HUES6 (cell line): ENCODE results near the gene PPP2R2B.

Experiments
- H3K27ac ChIP-seq: 2 replicates; pipeline ENCODE4 v1.7.0; 2013; ENCODE audit warnings: low read depth, mild to moderate bottlenecking, low read length, inconsistent platforms
- H3K27me3 ChIP-seq: 2 replicates; pipeline ENCODE4 v1.6.1; 2013; ENCODE audit warnings: low read length; ENCODE audit not compliant: control insufficient read depth, insufficient read depth
- H3K36me3 ChIP-seq: 2 replicates; pipeline ENCODE4 v1.6.1; 2013; ENCODE audit warnings: low read length; ENCODE audit not compliant: control insufficient read depth, insufficient read depth
- H3K4me1 ChIP-seq: 2 replicates; pipeline ENCODE4 v1.6.1; 2013; ENCODE audit warnings: low read length; ENCODE audit not compliant: control insufficient read depth, insufficient read depth
- H3K4me3 ChIP-seq: 2 replicates; pipeline ENCODE4 v1.5.1; 2013; ENCODE audit warnings: low read depth, low read length
- H3K9ac ChIP-seq: one replicate; pipeline ENCODE4 v1.6.1; 2013; ENCODE audit warnings: mild to moderate bottlenecking, low read length
- H3K9me3 ChIP-seq: 2 replicates; pipeline ENCODE4 v1.6.1; 2013; ENCODE audit warnings: low read depth, low read length; ENCODE audit not compliant: control insufficient read depth, insufficient read depth

The PPP2R2B gene

GRCh38 chr5:146878476-146879172, at the start of gene PPP2R2B:
Gene PPP2R2B, minus strand, starts transcription at chr5:146878757.
- no peaks in the 10 kb centered on the region for H3K9me3 ChIP-seq
- no peaks in the 10 kb centered on the region for H3K36me3 ChIP-seq
- peaks cover 31% of the 10 kb centered on the region for H3K4me1 ChIP-seq
- no peak within 1 kb of the TSS for H3K27ac ChIP-seq
- peak within 1 kb of the TSS; percentile 59 for H3K9ac ChIP-seq
- H3K27me3 ChIP-seq, result peaks cover 53% of the 10 kb centered on the region
- H3K4me3 ChIP-seq, result peak within 1 kb of the TSS; percentile 76

- Histone ChIP-seq H3K27ac (no peak overlapping the region), H3K4me1 (peaks cover 7% of the 10 kb centered on the region), H3K4me3 (no peak overlapping the region), H3K36me3 (no peaks in the 10 kb centered on the region), H3K9ac (no peak overlapping the region), H3K9me3 (no peaks in the 10 kb centered on the region), H3K27me3 (no peaks in the 10 kb centered on the region)
Measured at GRCh38 chr5:146924132-146924531, 45.6 kb upstream of the PPP2R2B start.

GRCh38 chr5:146921225-146921624, 42.7 kb upstream of the PPP2R2B start:
- no peak overlapping the region for H3K4me3 ChIP-seq
- no peaks in the 10 kb centered on the region for H3K9me3 ChIP-seq
- no peaks in the 10 kb centered on the region for H3K27me3 ChIP-seq
- no peaks in the 10 kb centered on the region for H3K36me3 ChIP-seq
- H3K4me1 ChIP-seq, result peaks cover 17% of the 10 kb centered on the region
- no peak overlapping the region for H3K27ac ChIP-seq
- no peak overlapping the region for H3K9ac ChIP-seq

GRCh38 chr5:146920351-146920881, 41.9 kb upstream of the PPP2R2B start:
- peaks cover 17% of the 10 kb centered on the region for H3K4me1 ChIP-seq
- no peaks in the 10 kb centered on the region for H3K9me3 ChIP-seq
- no peak overlapping the region for H3K27ac ChIP-seq
- H3K4me3 ChIP-seq, result no peak overlapping the region
- no peaks in the 10 kb centered on the region for H3K36me3 ChIP-seq
- no peaks in the 10 kb centered on the region for H3K27me3 ChIP-seq
- H3K9ac ChIP-seq, result no peak overlapping the region

GRCh38 chr5:146919304-146919703, 40.7 kb upstream of the PPP2R2B start:
- no peaks in the 10 kb centered on the region for H3K27me3 ChIP-seq
- no peaks in the 10 kb centered on the region for H3K36me3 ChIP-seq
- no peaks in the 10 kb centered on the region for H3K9me3 ChIP-seq
- H3K9ac ChIP-seq, result no peak overlapping the region
- H3K4me3 ChIP-seq, result no peak overlapping the region
- no peak overlapping the region; the same call in 1 of the 2 replicates for H3K27ac ChIP-seq
- peaks cover 17% of the 10 kb centered on the region for H3K4me1 ChIP-seq

GRCh38 chr5:146917931-146918330, 39.4 kb upstream of the PPP2R2B start:
- H3K9ac ChIP-seq, result no peak overlapping the region
- no peak overlapping the region for H3K4me3 ChIP-seq
- no peak overlapping the region for H3K27ac ChIP-seq
- no peaks in the 10 kb centered on the region for H3K27me3 ChIP-seq
- H3K4me1 ChIP-seq, result peaks cover 17% of the 10 kb centered on the region
- no peaks in the 10 kb centered on the region for H3K36me3 ChIP-seq
- no peaks in the 10 kb centered on the region for H3K9me3 ChIP-seq

- Histone ChIP-seq H3K4me3 (no peak overlapping the region), H3K36me3 (no peaks in the 10 kb centered on the region), H3K27me3 (no peaks in the 10 kb centered on the region), H3K9ac (no peak overlapping the region), H3K4me1 (no peaks in the 10 kb centered on the region), H3K27ac (no peak overlapping the region), H3K9me3 (no peaks in the 10 kb centered on the region)
Measured at GRCh38 chr5:146912874-146913273, 34.3 kb upstream of the PPP2R2B start.

- Histone ChIP-seq H3K27ac (no peak overlapping the region), H3K9ac (no peak overlapping the region), H3K36me3 (no peaks in the 10 kb centered on the region), H3K27me3 (no peaks in the 10 kb centered on the region), H3K4me3 (no peak overlapping the region), H3K4me1 (no peaks in the 10 kb centered on the region), H3K9me3 (no peaks in the 10 kb centered on the region)
Measured at GRCh38 chr5:146910239-146910638, 31.7 kb upstream of the PPP2R2B start.

GRCh38 chr5:146909255-146910068, 30.9 kb upstream of the PPP2R2B start:
- no peak overlapping the region for H3K4me3 ChIP-seq
- H3K27ac ChIP-seq, result no peak overlapping the region
- H3K27me3 ChIP-seq, result no peaks in the 10 kb centered on the region
- H3K4me1 ChIP-seq, result no peaks in the 10 kb centered on the region
- H3K9ac ChIP-seq, result no peak overlapping the region
- no peaks in the 10 kb centered on the region for H3K36me3 ChIP-seq
- no peaks in the 10 kb centered on the region for H3K9me3 ChIP-seq

- Histone ChIP-seq H3K27ac (no peak overlapping the region), H3K9me3 (no peaks in the 10 kb centered on the region), H3K36me3 (no peaks in the 10 kb centered on the region), H3K9ac (no peak overlapping the region), H3K4me3 (no peak overlapping the region), H3K27me3 (no peaks in the 10 kb centered on the region), H3K4me1 (no peaks in the 10 kb centered on the region)
Measured at GRCh38 chr5:146906803-146907202, 28.2 kb upstream of the PPP2R2B start.

GRCh38 chr5:146904890-146905289, 26.3 kb upstream of the PPP2R2B start:
- no peaks in the 10 kb centered on the region for H3K4me1 ChIP-seq
- no peaks in the 10 kb centered on the region for H3K36me3 ChIP-seq
- no peak overlapping the region for H3K27ac ChIP-seq
- no peak overlapping the region for H3K9ac ChIP-seq
- H3K27me3 ChIP-seq, result no peaks in the 10 kb centered on the region
- H3K9me3 ChIP-seq, result no peaks in the 10 kb centered on the region
- H3K4me3 ChIP-seq, result no peak overlapping the region
